DND-41 (cell line): Measurements from ENCODE around the gene RPL11.

ENCODE experiments used
- EZH2 ChIP-seq: IDR thresholded peaks from 3 replicates; pipeline ENCODE4 v1.6.1; 2012; ENCODE audit warnings: borderline replicate concordance, low read depth, mild to moderate bottlenecking, moderate library complexity, low read length, inconsistent platforms; ENCODE audit not compliant: severe bottlenecking
- TF ChIP-seq, protein P1 (sequence below): IDR thresholded peaks from 2 replicates; pipeline ENCODE4 v1.5.1; 2012; ENCODE audit warnings: borderline replicate concordance, low read length, moderate library complexity, mild to moderate bottlenecking; ENCODE audit not compliant: poor library complexity, severe bottlenecking; ENCODE audit errors: extremely low read depth

DNA sequence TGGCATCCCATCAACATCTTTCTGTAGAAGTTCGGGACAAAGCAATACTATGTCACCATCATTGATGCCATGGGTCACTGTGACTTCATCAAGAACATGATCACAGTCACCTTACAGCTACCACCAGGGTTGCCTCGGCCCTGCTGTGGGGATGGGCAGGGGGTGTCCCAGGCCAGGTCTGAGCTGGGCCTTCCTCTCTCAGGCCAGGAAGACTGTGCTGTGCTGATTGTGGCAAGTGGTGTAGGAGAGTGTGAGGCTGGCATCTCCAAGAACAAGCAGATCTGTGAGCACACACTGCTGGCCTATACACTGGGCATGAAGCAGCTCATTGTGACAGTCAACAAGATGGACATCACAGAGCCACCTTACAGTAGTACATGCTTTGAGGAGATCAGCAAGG, 20.9 kb upstream of the RPL11 start:
- no peak for TF ChIP-seq EZH2
- TF ChIP-seq, protein P1, sequence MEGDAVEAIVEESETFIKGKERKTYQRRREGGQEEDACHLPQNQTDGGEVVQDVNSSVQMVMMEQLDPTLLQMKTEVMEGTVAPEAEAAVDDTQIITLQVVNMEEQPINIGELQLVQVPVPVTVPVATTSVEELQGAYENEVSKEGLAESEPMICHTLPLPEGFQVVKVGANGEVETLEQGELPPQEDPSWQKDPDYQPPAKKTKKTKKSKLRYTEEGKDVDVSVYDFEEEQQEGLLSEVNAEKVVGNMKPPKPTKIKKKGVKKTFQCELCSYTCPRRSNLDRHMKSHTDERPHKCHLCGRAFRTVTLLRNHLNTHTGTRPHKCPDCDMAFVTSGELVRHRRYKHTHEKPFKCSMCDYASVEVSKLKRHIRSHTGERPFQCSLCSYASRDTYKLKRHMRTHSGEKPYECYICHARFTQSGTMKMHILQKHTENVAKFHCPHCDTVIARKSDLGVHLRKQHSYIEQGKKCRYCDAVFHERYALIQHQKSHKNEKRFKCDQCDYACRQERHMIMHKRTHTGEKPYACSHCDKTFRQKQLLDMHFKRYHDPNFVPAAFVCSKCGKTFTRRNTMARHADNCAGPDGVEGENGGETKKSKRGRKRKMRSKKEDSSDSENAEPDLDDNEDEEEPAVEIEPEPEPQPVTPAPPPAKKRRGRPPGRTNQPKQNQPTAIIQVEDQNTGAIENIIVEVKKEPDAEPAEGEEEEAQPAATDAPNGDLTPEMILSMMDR, result no peak
